Measurements from ENCODE around the gene PTTG1. TPM values are rescaled to one million over a fixed set of nuclear protein-coding genes. Genes with fewer than 3 reads are reported as not detected.
"Not testable (repeated sequence)": the region's sequence is repeated elsewhere in the genome, so short reads cannot be mapped to it uniquely, and the experiment has no call there.

The PTTG1 gene
- total RNA-seq, 1 experiment from 2014 or later: 157 TPM

DNA sequence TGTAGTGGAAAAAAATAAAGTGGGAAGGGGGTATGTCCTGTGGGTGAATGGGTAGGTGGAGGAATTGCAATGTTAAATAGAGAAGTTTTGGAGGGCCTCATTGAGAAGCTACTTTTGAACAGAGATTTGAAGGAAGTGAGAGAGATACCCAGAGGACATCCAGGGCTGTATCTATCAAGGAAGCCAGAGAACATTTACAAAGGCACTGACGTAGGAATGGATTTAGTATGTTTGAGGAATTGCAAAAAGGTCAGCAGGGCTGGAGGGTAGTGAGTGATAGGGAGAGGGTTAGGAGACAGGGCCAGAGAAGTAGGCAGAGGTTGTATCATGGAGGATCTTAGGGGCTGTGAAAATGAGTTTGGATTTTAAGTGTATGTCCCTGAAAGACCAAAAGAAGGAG is 13.9 kb downstream of the PTTG1 start:
- Mint-ChIP-seq H3K9me3 (ENCODE audit: unreplicated experiment) (no peaks in the 10 kb centered on the region), H3K27ac (ENCODE audit: unreplicated experiment) (no peak overlapping the region), H3K36me3 (ENCODE audit: insufficient read depth, unreplicated experiment) (no peaks in the 10 kb centered on the region), H3K4me1 (ENCODE audit: low read depth, unreplicated experiment) (peaks cover 6% of the 10 kb centered on the region), H3K4me3 (ENCODE audit: unreplicated experiment) (no peak overlapping the region), H3K27me3 (ENCODE audit: insufficient read depth, unreplicated experiment) (no peaks in the 10 kb centered on the region)
- H3K9me3 ChIP-seq: no peaks in the 10 kb centered on the region
- ChIA-PET POLR2A (no interaction called here), CTCF (interaction anchor here (0.6 kb wide), 1 partner anchor 13 kb away, joined by 3 read pairs; no protein-coding TSS in a partner anchor)
- no peaks in the 10 kb centered on the region for H3K36me3 ChIP-seq (ENCODE audit: control insufficient read depth, insufficient read depth, low read length)
- no peaks in the 10 kb centered on the region; the same call in 1 of the 2 replicates for H3K4me1 ChIP-seq
- DNase-seq: no peak
- H3K4me3 ChIP-seq (ENCODE audit: low read depth, low read length): no peak overlapping the region
- no peaks in the 10 kb centered on the region for H3K27me3 ChIP-seq (replicated peaks; ENCODE audit: control insufficient read depth, insufficient read depth, low read length)
- intact Hi-C loops (cut with micrococcal nuclease; ENCODE audit: unreplicated experiment): loop anchor here (5.0 to 10.0 kb wide), 3 partner anchors 42 to 469 kb away; no protein-coding TSS in a partner anchor
- no TSS peak for BruUV-seq (replicated peaks)
- TF ChIP-seq, protein P1, sequence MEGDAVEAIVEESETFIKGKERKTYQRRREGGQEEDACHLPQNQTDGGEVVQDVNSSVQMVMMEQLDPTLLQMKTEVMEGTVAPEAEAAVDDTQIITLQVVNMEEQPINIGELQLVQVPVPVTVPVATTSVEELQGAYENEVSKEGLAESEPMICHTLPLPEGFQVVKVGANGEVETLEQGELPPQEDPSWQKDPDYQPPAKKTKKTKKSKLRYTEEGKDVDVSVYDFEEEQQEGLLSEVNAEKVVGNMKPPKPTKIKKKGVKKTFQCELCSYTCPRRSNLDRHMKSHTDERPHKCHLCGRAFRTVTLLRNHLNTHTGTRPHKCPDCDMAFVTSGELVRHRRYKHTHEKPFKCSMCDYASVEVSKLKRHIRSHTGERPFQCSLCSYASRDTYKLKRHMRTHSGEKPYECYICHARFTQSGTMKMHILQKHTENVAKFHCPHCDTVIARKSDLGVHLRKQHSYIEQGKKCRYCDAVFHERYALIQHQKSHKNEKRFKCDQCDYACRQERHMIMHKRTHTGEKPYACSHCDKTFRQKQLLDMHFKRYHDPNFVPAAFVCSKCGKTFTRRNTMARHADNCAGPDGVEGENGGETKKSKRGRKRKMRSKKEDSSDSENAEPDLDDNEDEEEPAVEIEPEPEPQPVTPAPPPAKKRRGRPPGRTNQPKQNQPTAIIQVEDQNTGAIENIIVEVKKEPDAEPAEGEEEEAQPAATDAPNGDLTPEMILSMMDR (IDR thresholded peaks at IDR 0.05; ENCODE audit: insufficient read depth in 1 of 2, low read depth in 1 of 2, low read length in 1 of 2, severe bottlenecking in 1 of 2, unreplicated experiment in 1 of 2): no peak

DNA sequence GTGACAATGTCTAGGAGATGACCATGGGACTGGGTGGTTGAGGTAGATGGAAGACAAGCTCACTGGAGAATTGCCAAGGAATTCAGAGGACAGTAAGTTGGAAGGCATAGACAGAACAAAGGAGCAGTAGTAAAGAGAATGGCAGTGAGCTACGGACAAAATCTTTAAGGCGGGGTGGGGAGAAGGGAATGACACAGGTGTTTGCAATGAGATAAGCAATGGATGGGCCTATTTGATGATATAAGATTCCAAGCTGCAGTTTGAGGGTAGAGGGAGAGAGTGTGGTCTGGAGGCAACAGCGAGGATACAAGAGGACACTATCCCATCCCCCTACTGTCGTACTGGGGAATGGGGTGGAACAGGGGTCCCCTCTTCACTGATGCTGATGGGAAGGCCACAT is 14.4 kb downstream of the PTTG1 start:
- H3K36me3 ChIP-seq (ENCODE audit: control insufficient read depth, insufficient read depth, low read length): no peaks in the 10 kb centered on the region
- no TSS peak for BruUV-seq (replicated peaks)
- Mint-ChIP-seq H3K9me3 (ENCODE audit: unreplicated experiment) (no peaks in the 10 kb centered on the region), H3K4me1 (ENCODE audit: low read depth, unreplicated experiment) (peaks cover 6% of the 10 kb centered on the region), H3K27ac (ENCODE audit: unreplicated experiment) (no peak overlapping the region), H3K27me3 (ENCODE audit: insufficient read depth, unreplicated experiment) (no peaks in the 10 kb centered on the region), H3K36me3 (ENCODE audit: insufficient read depth, unreplicated experiment) (no peaks in the 10 kb centered on the region), H3K4me3 (ENCODE audit: unreplicated experiment) (no peak overlapping the region)
- H3K4me1 ChIP-seq: no peaks in the 10 kb centered on the region; the same call in 1 of the 2 replicates
- H3K4me3 ChIP-seq (ENCODE audit: low read depth, low read length): no peak overlapping the region
- no peaks in the 10 kb centered on the region for H3K27me3 ChIP-seq (replicated peaks; ENCODE audit: control insufficient read depth, insufficient read depth, low read length)
- no peaks in the 10 kb centered on the region for H3K9me3 ChIP-seq
- CTCF ChIA-PET: interaction anchor here (0.6 kb wide), 1 partner anchor 14 kb away, joined by 3 read pairs; no protein-coding TSS in a partner anchor
- POLR2A ChIA-PET: no interaction called here
- DNase-seq: no peak
- TF ChIP-seq, protein P1 (IDR thresholded peaks at IDR 0.05; ENCODE audit: insufficient read depth in 1 of 2, low read depth in 1 of 2, low read length in 1 of 2, severe bottlenecking in 1 of 2, unreplicated experiment in 1 of 2): no peak
- intact Hi-C loops (cut with micrococcal nuclease; ENCODE audit: unreplicated experiment): loop anchor here (5.0 to 10.0 kb wide), 3 partner anchors 41 to 469 kb away; no protein-coding TSS in a partner anchor

DNA sequence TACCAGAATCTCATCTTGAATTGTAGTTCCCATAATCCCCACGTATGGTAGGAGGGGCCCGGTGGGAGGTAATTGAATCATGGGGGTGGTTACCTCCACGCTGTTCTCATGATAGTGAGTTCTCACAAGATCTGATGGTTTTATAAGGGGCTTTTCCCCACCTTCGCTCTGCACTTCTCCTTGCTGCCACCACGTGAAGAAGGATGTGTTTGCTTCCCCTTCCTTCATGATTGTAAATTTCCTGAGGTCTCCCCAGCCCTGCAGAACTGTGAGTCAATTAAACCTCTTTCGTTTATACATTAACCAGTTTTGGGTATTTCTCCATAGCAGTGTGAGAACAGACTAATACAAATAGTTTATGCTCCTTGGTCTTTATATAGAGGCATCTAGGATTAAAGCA is 15.0 kb downstream of the PTTG1 start:
- H3K4me1 ChIP-seq; H3K27ac Mint-ChIP-seq (ENCODE audit: unreplicated experiment); CTCF ChIA-PET; H3K4me3 ChIP-seq (ENCODE audit: low read depth, low read length); H3K36me3 ChIP-seq (ENCODE audit: control insufficient read depth, insufficient read depth, low read length); H3K27me3 Mint-ChIP-seq (ENCODE audit: insufficient read depth, unreplicated experiment); H3K4me1 Mint-ChIP-seq (ENCODE audit: low read depth, unreplicated experiment); H3K9me3 ChIP-seq; H3K27me3 ChIP-seq (replicated peaks; ENCODE audit: control insufficient read depth, insufficient read depth, low read length); POLR2A ChIA-PET; H3K4me3 Mint-ChIP-seq (ENCODE audit: unreplicated experiment); H3K9me3 Mint-ChIP-seq (ENCODE audit: unreplicated experiment); H3K36me3 Mint-ChIP-seq (ENCODE audit: insufficient read depth, unreplicated experiment); BruUV-seq (replicated peaks); DNase-seq: not testable (repeated sequence)
- intact Hi-C loops (cut with micrococcal nuclease; ENCODE audit: unreplicated experiment): loop anchor here (5.0 to 10.0 kb wide), 3 partner anchors 41 to 468 kb away; no protein-coding TSS in a partner anchor

All from Caco-2 (cell line).